DOHH2 (cell line): Measurements from ENCODE around the gene SORL1.
"Not testable (repeated sequence)": the region's sequence is repeated elsewhere in the genome, so short reads cannot be mapped to it uniquely, and the experiment has no call there.

Experiments used
- H3F3A ChIP-seq: fragments of 200-600 bp; sonication (generic), shearing (Covaris generic); 2 replicates; pipeline ENCODE4 v1.6.0; 2016; ENCODE audit warnings: antibody characterized with exemption, mild to moderate bottlenecking; ENCODE audit not compliant: control insufficient read depth, insufficient read depth
- H3K27ac ChIP-seq: fragments of 200-600 bp; sonication (generic); 2 replicates; pipeline ENCODE4 v1.5.1; 2014; ENCODE audit warnings: low read depth, mild to moderate bottlenecking, low read length, moderate library complexity
- H3K27me3 ChIP-seq: fragments of 200-600 bp; sonication (generic); 2 replicates; pipeline ENCODE4 v1.6.1; 2014; ENCODE audit warnings: mild to moderate bottlenecking, low read length, mixed read lengths; ENCODE audit not compliant: control insufficient read depth
- H3K36me3 ChIP-seq: fragments of 200-600 bp; sonication (generic); 2 replicates; pipeline ENCODE4 v1.6.1; 2014; ENCODE audit warnings: mild to moderate bottlenecking, low read length, moderate library complexity, mixed read lengths; ENCODE audit not compliant: control insufficient read depth
- H3K4me1 ChIP-seq: fragments of 200-600 bp; sonication (generic); 2 replicates; pipeline ENCODE4 v1.6.1; 2014; ENCODE audit warnings: mild to moderate bottlenecking, low read length, mixed read lengths; ENCODE audit not compliant: control insufficient read depth
- H3K4me2 ChIP-seq: fragments of 200-600 bp; sonication (generic); 2 replicates; pipeline ENCODE4 v1.6.0; 2014; ENCODE audit warnings: mild to moderate bottlenecking, low read length, moderate library complexity
- H3K4me3 ChIP-seq: fragments of 200-600 bp; sonication (generic); 2 replicates; pipeline ENCODE4 v1.5.1; 2014; ENCODE audit warnings: mild to moderate bottlenecking, low read length, mixed read lengths
- H3K79me2 ChIP-seq: fragments of 200-600 bp; sonication (generic); 2 replicates; pipeline ENCODE4 v1.6.1; 2014; ENCODE audit warnings: mild to moderate bottlenecking, low read length, mixed read lengths; ENCODE audit not compliant: control insufficient read depth
- H3K9me2 ChIP-seq: fragments of 200-600 bp; sonication (generic); replicated peaks from 2 replicates; pipeline ENCODE4 v1.6.1; 2014; ENCODE audit warnings: mild to moderate bottlenecking, low read length, mixed read lengths; ENCODE audit not compliant: control insufficient read depth
- H3K9me3 ChIP-seq: fragments of 200-600 bp; sonication (generic); 2 replicates; pipeline ENCODE4 v1.6.1; 2014; ENCODE audit warnings: antibody characterized with exemption, low read length, mixed read lengths; ENCODE audit not compliant: control insufficient read depth, insufficient read depth
- H4K20me1 ChIP-seq: fragments of 200-600 bp; sonication (generic); 2 replicates; pipeline ENCODE4 v1.6.0; 2014; ENCODE audit warnings: low read depth, mild to moderate bottlenecking, antibody characterized with exemption, low read length, moderate library complexity; ENCODE audit not compliant: control insufficient read depth, insufficient read depth
- CTCF ChIP-seq: fragments of 200-600 bp; sonication (generic); IDR thresholded peaks from one replicate; pipeline ENCODE4 v1.5.1; 2014; ENCODE audit warnings: antibody characterized with exemption, mild to moderate bottlenecking, low read depth, low read length; ENCODE audit not compliant: poor library complexity, severe bottlenecking
- EZH2phosphoT487 ChIP-seq: fragments of 200-600 bp; sonication (generic); IDR thresholded peaks from 2 replicates; pipeline ENCODE4 v1.6.1; 2017; ENCODE audit warnings: borderline replicate concordance, mild to moderate bottlenecking, antibody characterized with exemption, low read length, moderate library complexity, mixed read lengths

SORL1 gene

GRCh38 chr11:121503051-121503450 is 50.9 kb downstream of the SORL1 start:
- H3K4me2 ChIP-seq: no peak overlapping the region
- H3K9me2 ChIP-seq: no peaks in the 10 kb centered on the region
- H3K4me1 ChIP-seq: peaks cover 14% of the 10 kb centered on the region; the same call in 1 of the 2 replicates
- H3K4me3 ChIP-seq: no peak overlapping the region
- H3K27me3 ChIP-seq: no peaks in the 10 kb centered on the region
- peaks cover 3% of the 10 kb centered on the region; the same call in 1 of the 2 replicates for H3K9me3 ChIP-seq
- no peak overlapping the region for H3K27ac ChIP-seq
- peaks cover 80% of the 10 kb centered on the region for H3K79me2 ChIP-seq
- H3F3A ChIP-seq: no peaks in the 10 kb centered on the region; the same call in 1 of the 2 replicates
- peaks cover 96% of the 10 kb centered on the region for H3K36me3 ChIP-seq
- no peak for TF ChIP-seq CTCF
- no peak for TF ChIP-seq EZH2phosphoT487
- no peaks in the 10 kb centered on the region for H4K20me1 ChIP-seq

- not testable (repeated sequence) for H3K9me3 ChIP-seq, H3K27me3 ChIP-seq, H4K20me1 ChIP-seq, H3K9me2 ChIP-seq, H3F3A ChIP-seq, H3K27ac ChIP-seq, H3K4me2 ChIP-seq, H3K4me3 ChIP-seq, H3K4me1 ChIP-seq
- peaks cover 81% of the 10 kb centered on the region for H3K79me2 ChIP-seq
- H3K36me3 ChIP-seq: peaks cover 95% of the 10 kb centered on the region
Measured at GRCh38 chr11:121506237-121506636, 54.1 kb downstream of the SORL1 start.

GRCh38 chr11:121508449-121508848 is 56.3 kb downstream of the SORL1 start:
- Histone ChIP-seq H3K36me3 (peaks cover 98% of the 10 kb centered on the region), H3K9me2 (no peaks in the 10 kb centered on the region), H3K27me3 (no peaks in the 10 kb centered on the region), H3K27ac (no peak overlapping the region), H4K20me1 (no peaks in the 10 kb centered on the region), H3K79me2 (peaks cover 84% of the 10 kb centered on the region), H3K9me3 (peaks cover 3% of the 10 kb centered on the region; the same call in 1 of the 2 replicates), H3K4me3 (no peak overlapping the region), H3F3A (peaks cover 4% of the 10 kb centered on the region; the same call in 1 of the 2 replicates), H3K4me1 (peaks cover 12% of the 10 kb centered on the region; the same call in 1 of the 2 replicates), H3K4me2 (no peak overlapping the region)
- TF ChIP-seq EZH2phosphoT487: no peak
- TF ChIP-seq CTCF: no peak

- H3K9me3 ChIP-seq: peaks cover 3% of the 10 kb centered on the region; the same call in 1 of the 2 replicates
- H4K20me1 ChIP-seq: no peaks in the 10 kb centered on the region
- H3K4me2 ChIP-seq: no peak overlapping the region
- H3K9me2 ChIP-seq: no peaks in the 10 kb centered on the region
- TF ChIP-seq CTCF (no peak), EZH2phosphoT487 (no peak)
- no peak overlapping the region for H3K27ac ChIP-seq
- H3K4me3 ChIP-seq: no peak overlapping the region
- no peaks in the 10 kb centered on the region for H3K27me3 ChIP-seq
- H3F3A ChIP-seq: peaks cover 4% of the 10 kb centered on the region; the same call in 1 of the 2 replicates
- H3K36me3 ChIP-seq: peaks cover 98% of the 10 kb centered on the region
- peaks cover 12% of the 10 kb centered on the region; the same call in 1 of the 2 replicates for H3K4me1 ChIP-seq
- H3K79me2 ChIP-seq: peaks cover 90% of the 10 kb centered on the region
Measured at GRCh38 chr11:121510438-121510837, 58.3 kb downstream of the SORL1 start.
